HUES6 (cell line): ENCODE data around the gene PPP1R12C.

Experiments used
- H3K27ac ChIP-seq: 2 replicates; pipeline ENCODE4 v1.7.0; 2013; ENCODE audit warnings: low read depth, mild to moderate bottlenecking, low read length, inconsistent platforms
- H3K27me3 ChIP-seq: 2 replicates; pipeline ENCODE4 v1.6.1; 2013; ENCODE audit warnings: low read length; ENCODE audit not compliant: control insufficient read depth, insufficient read depth
- H3K36me3 ChIP-seq: 2 replicates; pipeline ENCODE4 v1.6.1; 2013; ENCODE audit warnings: low read length; ENCODE audit not compliant: control insufficient read depth, insufficient read depth
- H3K4me1 ChIP-seq: 2 replicates; pipeline ENCODE4 v1.6.1; 2013; ENCODE audit warnings: low read length; ENCODE audit not compliant: control insufficient read depth, insufficient read depth
- H3K4me3 ChIP-seq: 2 replicates; pipeline ENCODE4 v1.5.1; 2013; ENCODE audit warnings: low read depth, low read length
- H3K9ac ChIP-seq: one replicate; pipeline ENCODE4 v1.6.1; 2013; ENCODE audit warnings: mild to moderate bottlenecking, low read length
- H3K9me3 ChIP-seq: 2 replicates; pipeline ENCODE4 v1.6.1; 2013; ENCODE audit warnings: low read depth, low read length; ENCODE audit not compliant: control insufficient read depth, insufficient read depth

The PPP1R12C gene

DNA sequence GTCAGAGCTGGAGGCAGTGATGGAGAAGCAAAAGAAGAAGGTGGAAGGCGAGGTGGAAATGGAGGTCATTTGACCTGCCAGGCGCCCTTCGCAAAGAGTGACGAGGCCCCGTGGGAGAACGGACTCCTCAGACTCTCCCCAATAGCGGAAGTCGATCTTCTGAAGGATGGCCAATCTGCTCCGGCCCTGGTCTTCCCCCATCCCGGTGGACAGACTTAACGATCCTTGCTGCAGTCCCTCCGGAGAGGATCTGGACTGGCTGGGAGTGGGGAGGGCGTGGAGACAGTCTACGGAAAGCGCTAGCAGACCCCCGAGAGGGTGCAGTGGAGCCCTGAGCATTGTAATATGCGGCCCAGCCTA, 29.9 kb downstream of the PPP1R12C start:
- H3K4me1 ChIP-seq = peaks cover 32% of the 10 kb centered on the region
- H3K27ac ChIP-seq = no peak overlapping the region
- H3K4me3 ChIP-seq = peak overlapping the region; percentile 65
- peaks cover 35% of the 10 kb centered on the region for H3K27me3 ChIP-seq
- peaks cover 8% of the 10 kb centered on the region for H3K36me3 ChIP-seq
- H3K9ac ChIP-seq = peak overlapping the region; percentile 32
- no peaks in the 10 kb centered on the region for H3K9me3 ChIP-seq

DNA sequence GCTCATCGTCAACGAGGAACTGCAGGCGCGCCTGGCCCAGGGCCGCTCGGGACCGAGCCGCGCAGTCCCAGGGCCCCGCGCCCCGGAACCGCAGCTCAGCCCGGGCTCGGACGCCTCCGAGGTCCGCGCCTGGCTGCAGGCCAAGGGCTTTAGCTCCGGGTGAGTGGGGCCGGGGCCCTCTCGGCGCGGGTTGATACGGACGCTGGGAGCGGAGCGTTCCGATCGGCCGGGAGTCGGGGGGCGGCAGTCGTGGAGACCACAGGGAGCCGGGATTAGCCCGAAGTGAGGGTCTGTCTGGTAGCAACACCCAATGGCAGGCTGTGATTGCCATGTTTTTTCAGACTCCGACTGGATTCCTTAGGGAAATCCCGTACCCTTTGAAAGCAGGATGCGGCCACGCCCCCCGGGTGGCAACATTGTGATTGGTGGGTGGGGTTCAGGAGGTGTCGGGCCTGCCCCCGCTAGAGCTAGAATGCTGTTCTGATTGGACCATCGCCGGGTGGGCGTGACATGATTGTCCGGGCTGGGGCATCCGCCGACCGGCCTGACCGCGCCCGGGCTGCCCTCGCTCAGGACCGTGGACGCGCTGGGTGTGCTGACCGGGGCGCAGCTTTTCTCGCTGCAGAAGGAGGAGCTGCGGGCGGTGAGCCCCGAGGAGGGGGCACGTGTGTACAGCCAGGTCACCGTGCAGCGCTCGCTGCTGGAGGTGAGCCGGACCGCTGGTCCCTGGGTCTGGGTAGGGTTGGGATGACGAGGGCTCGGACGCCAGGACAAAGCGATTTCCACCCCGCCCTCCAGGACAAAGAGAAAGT, 30.5 kb downstream of the PPP1R12C start:
- H3K9ac ChIP-seq = peak overlapping the region; percentile 32
- H3K27ac ChIP-seq = no peak overlapping the region
- H3K4me1 ChIP-seq = peaks cover 32% of the 10 kb centered on the region
- no peaks in the 10 kb centered on the region for H3K9me3 ChIP-seq
- peaks cover 41% of the 10 kb centered on the region for H3K27me3 ChIP-seq
- H3K4me3 ChIP-seq = peak overlapping the region; percentile 65
- peaks cover 8% of the 10 kb centered on the region for H3K36me3 ChIP-seq

DNA sequence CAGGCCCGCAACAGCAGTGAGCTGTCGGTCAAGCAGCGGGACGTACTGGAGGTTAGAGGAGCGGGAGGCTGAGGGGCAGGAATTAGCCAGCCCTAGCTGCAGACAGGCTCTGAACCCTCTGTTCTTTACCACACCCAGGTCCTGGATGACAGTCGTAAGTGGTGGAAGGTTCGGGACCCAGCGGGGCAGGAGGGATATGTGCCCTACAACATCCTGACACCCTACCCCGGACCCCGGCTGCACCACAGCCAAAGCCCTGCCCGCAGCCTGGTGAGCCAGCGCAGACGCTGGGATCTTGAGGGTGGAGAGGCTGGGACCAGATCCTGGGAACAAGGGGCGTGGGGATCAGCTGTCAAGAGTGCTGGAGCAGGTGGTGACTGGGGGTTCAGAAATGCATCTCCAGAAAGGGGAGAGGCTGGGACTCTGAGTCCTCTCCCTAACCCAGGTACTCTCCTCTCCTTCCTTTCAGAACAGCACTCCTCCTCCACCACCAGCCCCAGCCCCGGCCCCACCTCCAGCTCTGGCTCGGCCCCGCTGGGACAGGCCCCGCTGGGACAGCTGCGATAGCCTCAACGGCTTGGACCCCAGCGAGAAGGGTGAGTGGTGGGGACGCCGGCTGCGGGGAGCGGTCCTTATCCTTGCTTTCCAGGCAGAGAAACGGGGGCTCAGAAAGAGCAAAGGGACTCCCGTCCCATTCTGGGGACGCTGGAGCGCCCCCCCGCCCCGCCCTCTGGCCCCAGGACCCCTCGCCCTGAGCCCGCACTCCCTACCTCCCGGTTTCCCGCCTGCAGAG, 31.3 kb downstream of the PPP1R12C start:
- Histone ChIP-seq H3K4me3 (peak overlapping the region; percentile 65), H3K27me3 (peaks cover 45% of the 10 kb centered on the region), H3K36me3 (peaks cover 6% of the 10 kb centered on the region), H3K4me1 (peaks cover 29% of the 10 kb centered on the region), H3K9ac (peak overlapping the region; percentile 25), H3K27ac (no peak overlapping the region), H3K9me3 (no peaks in the 10 kb centered on the region)

DNA sequence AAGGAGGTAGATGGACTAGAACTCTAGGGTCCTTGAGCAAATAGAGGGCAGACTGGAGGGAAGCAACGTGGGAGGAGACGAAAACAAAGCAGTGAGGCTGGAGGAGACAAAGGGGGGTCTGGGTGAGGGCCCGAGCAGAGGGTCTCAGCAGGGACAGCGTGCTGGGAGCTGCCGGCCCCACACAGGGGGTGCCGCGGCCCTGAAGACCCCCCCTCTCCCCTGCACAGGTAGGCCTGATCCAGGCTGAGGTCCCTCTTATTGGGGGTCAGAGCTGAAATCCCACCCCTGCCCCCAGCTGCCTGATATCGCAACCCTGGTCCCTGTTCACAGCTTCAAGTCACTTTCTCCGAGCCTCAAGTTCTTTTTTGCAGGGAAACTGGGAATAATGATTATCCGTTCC, 33.0 kb downstream of the PPP1R12C start:
- Histone ChIP-seq H3K4me1 (peaks cover 31% of the 10 kb centered on the region), H3K36me3 (no peaks in the 10 kb centered on the region), H3K4me3 (no peak overlapping the region), H3K27me3 (peaks cover 52% of the 10 kb centered on the region), H3K9ac (no peak overlapping the region), H3K9me3 (no peaks in the 10 kb centered on the region), H3K27ac (no peak overlapping the region)

GRCh38 chr19:55083004-55083850, 34.2 kb downstream of the PPP1R12C start:
- peaks cover 26% of the 10 kb centered on the region for H3K4me1 ChIP-seq
- H3K4me3 ChIP-seq = peak overlapping the region; percentile 38
- no peaks in the 10 kb centered on the region for H3K36me3 ChIP-seq
- H3K9me3 ChIP-seq = no peaks in the 10 kb centered on the region
- H3K27ac ChIP-seq = no peak overlapping the region
- peaks cover 58% of the 10 kb centered on the region for H3K27me3 ChIP-seq
- no peak overlapping the region for H3K9ac ChIP-seq

GRCh38 chr19:55082020-55082851, 35.2 kb downstream of the PPP1R12C start:
- H3K4me3 ChIP-seq = peak overlapping the region; percentile 74
- H3K27me3 ChIP-seq = peaks cover 59% of the 10 kb centered on the region

DNA sequence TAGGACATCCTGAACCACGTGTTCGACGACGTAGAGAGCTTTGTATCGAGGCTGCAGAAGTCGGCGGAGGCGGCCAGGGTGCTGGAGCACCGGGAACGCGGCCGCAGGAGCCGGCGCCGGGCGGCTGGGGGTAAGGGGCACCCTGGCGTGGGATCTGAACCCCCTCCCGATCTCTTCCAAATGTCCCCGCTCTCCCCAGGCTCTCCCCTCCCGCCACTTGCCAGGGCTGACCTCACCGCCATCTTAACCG, 35.7 kb downstream of the PPP1R12C start:
- peak overlapping the region; percentile 74 for H3K4me3 ChIP-seq

More at GRCh38 chr19:55082020-55082851, 35.2 kb downstream of the PPP1R12C start:
- H3K4me1 ChIP-seq = peaks cover 16% of the 10 kb centered on the region; the same call in 1 of the 2 replicates
- H3K36me3 ChIP-seq = no peaks in the 10 kb centered on the region
- no peaks in the 10 kb centered on the region for H3K9me3 ChIP-seq
- H3K27ac ChIP-seq = no peak overlapping the region
- peak overlapping the region; percentile 38 for H3K9ac ChIP-seq

GRCh38 chr19:55080968-55081769, 36.3 kb downstream of the PPP1R12C start:
- Histone ChIP-seq H3K4me3 (peak overlapping the region; percentile 74), H3K9ac (peak overlapping the region; percentile 24), H3K27me3 (peaks cover 65% of the 10 kb centered on the region), H3K27ac (no peak overlapping the region), H3K9me3 (no peaks in the 10 kb centered on the region), H3K4me1 (peaks cover 22% of the 10 kb centered on the region; the same call in 1 of the 2 replicates), H3K36me3 (no peaks in the 10 kb centered on the region)

More for the DNA sequence above, 35.7 kb downstream of the PPP1R12C start:
- Histone ChIP-seq H3K9me3 (no peaks in the 10 kb centered on the region), H3K9ac (peak overlapping the region; percentile 38), H3K4me1 (peaks cover 17% of the 10 kb centered on the region; the same call in 1 of the 2 replicates), H3K27ac (no peak overlapping the region), H3K36me3 (no peaks in the 10 kb centered on the region), H3K27me3 (peaks cover 64% of the 10 kb centered on the region)

- H3K9me3 ChIP-seq = no peaks in the 10 kb centered on the region
- no peaks in the 10 kb centered on the region for H3K36me3 ChIP-seq
- H3K9ac ChIP-seq = peak overlapping the region; percentile 37
- H3K27ac ChIP-seq = no peak overlapping the region
- H3K4me1 ChIP-seq = peaks cover 18% of the 10 kb centered on the region; the same call in 1 of the 2 replicates
- peaks cover 58% of the 10 kb centered on the region for H3K27me3 ChIP-seq
- peak overlapping the region; percentile 74 for H3K4me3 ChIP-seq
Measured at GRCh38 chr19:55080121-55080967, 37.1 kb downstream of the PPP1R12C start.
